ENCODE measurements around the gene FRY.

DNA sequence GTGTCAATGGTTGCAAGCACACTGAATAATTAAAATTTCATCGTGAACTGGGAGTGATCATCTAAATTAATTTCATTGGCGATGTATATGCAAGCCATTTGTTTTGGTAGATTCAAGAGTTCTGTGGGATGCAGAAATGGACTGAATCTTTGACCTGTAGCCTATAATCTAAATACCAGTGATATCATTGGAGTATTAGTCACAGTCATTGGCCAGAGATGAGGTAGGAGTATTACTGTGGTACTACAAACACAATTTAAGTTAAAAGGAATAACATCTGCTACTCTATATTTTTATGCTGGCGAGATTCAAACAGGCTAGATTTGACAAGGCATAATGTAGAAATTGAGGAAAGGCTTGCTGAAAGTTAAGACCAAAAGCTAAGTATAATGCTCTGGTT is 14.0 kb downstream of the FRY start:
- TF ChIP-seq FOXA1 (IDR thresholded peaks at IDR 0.05) (no peak), BHLHE40 (IDR thresholded peaks at IDR 0.05; ENCODE audit: borderline replicate concordance) (no peak), FOXM1 (IDR thresholded peaks at IDR 0.05; ENCODE audit: borderline replicate concordance) (no peak), L3MBTL2 (conservative IDR thresholded peaks at IDR 0.05) (no peak), NFRKB (IDR thresholded peaks at IDR 0.05) (no peak)
